GM13977 (cell line): ENCODE measurements around the gene DLST.

Source experiments
- DNase-seq: peaks from one replicate; pipeline ENCODE4 v3.0.0; 2012; ENCODE audit warnings: low spot score
- CTCF ChIP-seq: IDR thresholded peaks from 2 replicates; pipeline ENCODE4 v1.5.1; 2012; ENCODE audit warnings: mild to moderate bottlenecking, control low read depth; ENCODE audit not compliant: insufficient read depth; ENCODE audit errors: extremely low read depth, missing control alignments
- in situ Hi-C: fragments of 300-500 bp; cut with MboI; formaldehyde crosslinking; loops from one replicate; pipeline ENCODE4 v1.12.0; 2022; ENCODE audit warnings: low sequenced_read_pairs, low pct_unique_long_range_greater_than_20kb, mixed read lengths, inconsistent platforms; ENCODE audit not compliant: unreplicated experiment

DLST gene

DNA sequence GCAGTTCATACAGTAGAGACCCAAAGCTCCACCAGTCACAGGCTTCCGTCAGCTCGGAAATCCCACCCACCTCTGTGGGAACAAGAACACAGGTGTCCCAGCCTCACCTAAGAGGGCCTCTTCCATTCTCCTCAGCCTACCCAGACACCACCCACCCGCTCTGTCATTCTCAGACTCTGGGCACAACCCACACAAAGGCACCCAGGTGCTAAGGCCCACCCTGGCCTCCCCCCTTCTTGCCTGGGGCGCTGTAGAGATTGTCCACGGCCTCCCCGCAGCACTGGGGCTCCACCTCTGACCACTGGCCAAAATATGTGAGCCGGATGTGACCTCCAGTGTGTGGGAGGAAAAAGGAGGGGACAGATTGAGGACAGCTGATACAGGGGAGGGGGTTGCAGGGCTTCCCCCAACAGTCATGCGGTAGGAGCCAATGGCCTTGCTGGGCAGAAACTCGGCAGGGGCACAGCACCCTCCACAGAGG is 27.2 kb downstream of the DLST start:
- DNase-seq, result no peak
- in situ Hi-C loops, result loop anchor here (10.0 kb wide), 1 partner anchor 54 kb away; no protein-coding TSS in a partner anchor
- TF ChIP-seq CTCF, result no peak

- TF ChIP-seq CTCF, result no peak
- DNase-seq, result no peak
- in situ Hi-C loops, result loop anchor here (10.0 kb wide), 1 partner anchor 55 kb away; no protein-coding TSS in a partner anchor
Measured at GRCh38 chr14:74909501-74909900, 27.8 kb downstream of the DLST start.

DNA sequence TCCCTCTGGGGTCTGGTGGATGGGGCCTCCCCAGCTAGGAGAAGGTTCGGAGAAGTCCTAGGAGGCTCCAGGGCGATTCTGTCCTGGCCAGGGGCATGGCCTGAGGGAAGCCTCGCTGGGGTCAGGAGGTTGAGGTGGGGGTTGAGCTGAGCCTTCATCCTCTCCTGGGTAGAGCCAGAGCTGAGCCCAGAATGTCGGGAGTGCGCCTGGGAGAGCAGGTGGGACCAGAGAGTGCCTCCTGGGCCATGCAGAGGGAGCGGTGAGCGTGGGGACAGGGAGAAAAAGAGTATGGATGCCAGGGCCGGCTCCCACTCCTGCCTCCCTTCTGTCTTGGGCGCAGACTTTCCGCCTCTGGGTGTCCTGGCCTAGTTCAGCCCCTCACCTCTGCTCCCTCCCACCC is 28.2 kb downstream of the DLST start:
- no peak for DNase-seq
- in situ Hi-C loops, result loop anchor here (10.0 kb wide), 1 partner anchor 55 kb away; no protein-coding TSS in a partner anchor
- no peak for TF ChIP-seq CTCF

- TF ChIP-seq CTCF, result no peak
- in situ Hi-C loops, result no loop called here
- DNase-seq, result no peak
Measured at GRCh38 chr14:74910556-74910955, 28.8 kb downstream of the DLST start.

DNA sequence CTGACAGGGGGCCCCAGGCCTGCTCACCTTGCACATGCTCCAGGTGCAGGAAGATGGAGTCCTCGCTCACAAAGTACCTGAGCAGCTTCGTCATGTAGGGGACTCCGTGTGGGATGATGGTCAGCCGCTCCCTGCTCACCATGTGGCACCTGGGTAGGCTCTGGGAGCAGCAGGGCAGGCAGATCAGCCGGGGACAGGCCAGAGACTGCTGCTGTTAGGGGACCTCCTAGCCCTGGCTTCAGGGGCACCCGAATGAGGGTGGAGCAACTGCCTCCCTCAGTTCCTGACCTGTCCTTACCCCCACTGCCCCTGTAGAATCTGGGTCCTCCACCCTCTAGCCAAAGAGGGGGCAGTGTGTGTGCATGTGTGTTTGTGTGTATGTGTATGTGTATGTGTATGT is 29.5 kb downstream of the DLST start:
- no peak for DNase-seq
- in situ Hi-C loops, result no loop called here
- TF ChIP-seq CTCF, result no peak

DNA sequence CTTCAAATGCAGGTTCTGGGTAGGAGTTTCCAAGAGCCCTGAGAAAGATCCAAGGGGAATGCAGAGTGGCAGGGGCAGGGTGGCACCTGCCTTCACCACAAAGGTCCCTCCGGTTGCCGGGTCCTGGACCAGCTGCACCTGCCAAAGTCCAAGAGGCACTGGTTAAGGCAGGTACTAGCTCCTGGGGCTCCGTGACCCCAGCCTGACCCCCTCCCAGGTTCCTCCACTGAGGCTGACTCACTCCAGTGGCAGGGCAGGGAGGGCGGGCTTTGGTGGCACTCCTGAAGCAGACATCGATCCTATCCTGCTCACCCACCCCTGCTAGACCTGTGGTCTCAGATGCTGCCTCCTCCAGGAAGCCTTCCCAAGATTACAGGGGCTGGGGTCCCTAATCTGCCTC is 30.0 kb downstream of the DLST start:
- DNase-seq, result no peak
- in situ Hi-C loops, result no loop called here
- no peak for TF ChIP-seq CTCF

DNA sequence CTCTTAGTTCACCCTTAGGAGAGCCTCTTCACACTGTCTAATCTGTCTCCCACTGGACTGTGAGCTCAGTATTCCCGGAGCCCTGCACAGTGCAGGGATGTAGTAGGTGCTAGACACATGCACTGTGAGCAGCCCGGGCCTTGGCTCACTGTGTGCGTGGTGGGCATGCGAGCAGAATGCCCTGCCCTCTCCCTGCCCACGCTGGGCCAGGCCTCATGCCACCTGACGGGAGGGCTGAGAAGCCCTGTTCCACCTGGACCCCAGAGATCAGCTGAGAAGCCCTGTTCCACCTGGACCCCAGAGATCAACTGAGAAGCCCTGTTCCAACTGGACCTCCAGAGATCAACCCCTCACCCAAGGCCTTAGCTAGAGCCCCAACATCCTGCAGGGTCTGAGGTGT is 30.4 kb downstream of the DLST start:
- DNase-seq, result no peak
- in situ Hi-C loops, result no loop called here
- no peak for TF ChIP-seq CTCF
